Measurements from ENCODE around the gene LORICRIN. TPM values are rescaled to one million over a fixed set of nuclear protein-coding genes. Genes with fewer than 3 reads are reported as not detected.

LORICRIN gene
- not detected in 2 replicates for total RNA-seq

DNA sequence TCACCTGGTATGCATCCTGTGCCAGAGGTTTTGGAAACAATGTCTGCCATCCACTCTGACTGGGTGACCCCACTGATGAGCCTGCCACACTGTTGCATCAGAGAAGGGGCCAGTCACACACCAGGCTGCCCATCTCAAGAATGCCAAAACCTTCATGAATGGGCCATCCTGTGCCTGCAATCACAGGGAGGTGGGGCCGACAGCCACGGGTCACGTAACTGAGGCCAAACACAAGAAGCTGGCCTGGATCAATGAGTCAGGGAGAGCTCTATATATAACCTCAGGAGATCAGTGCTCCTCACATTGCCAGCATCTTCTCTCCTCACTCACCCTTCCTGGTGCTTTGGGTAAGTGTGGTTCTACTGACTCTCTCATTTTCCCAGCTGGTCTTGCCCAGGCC is at the start of gene LORICRIN:
Gene LORICRIN (plus strand): TSS at position 301 of the 400 bp plus-strand sequence. CDS start 1,263 bp downstream, outside the sequence.

GRCh38 chr1:153217212-153217611 is 42.3 kb upstream of the LORICRIN start, which contains the start of gene PRR9:
Gene PRR9, plus strand, starts transcription at chr1:153217584. Its CDS starts 561 bp downstream, at chr1:153218145.

Other genes with a start within 250 kb of the LORICRIN start
- not detected in 2 replicates for gene SPRR1B, start 228.5 kb upstream of the LORICRIN start, total RNA-seq
- gene SPRR2D, start 218.6 kb upstream of the LORICRIN start, total RNA-seq: not detected in 2 replicates
- gene SPRR2A, start 202.2 kb upstream of the LORICRIN start, total RNA-seq: not detected in 2 replicates
- not detected in 2 replicates for gene SPRR2B, start 188.1 kb upstream of the LORICRIN start, total RNA-seq
- gene SPRR2E, start 165.2 kb upstream of the LORICRIN start, total RNA-seq: not detected in 2 replicates
- gene SPRR2F, start 146.2 kb upstream of the LORICRIN start, total RNA-seq: not detected in 2 replicates
- gene SPRR2G, start 108.8 kb upstream of the LORICRIN start, total RNA-seq: not detected in 2 replicates
- not detected in 2 replicates for gene LELP1, start 56.3 kb upstream of the LORICRIN start, total RNA-seq
- gene PRR9, start 42.1 kb upstream of the LORICRIN start, total RNA-seq: 6.4 TPM in 1 of 2 replicates, not detected in the other
- gene PGLYRP3, start 53.3 kb downstream of the LORICRIN start, total RNA-seq: not detected in 2 replicates
- not detected in 2 replicates for gene PGLYRP4, start 89.2 kb downstream of the LORICRIN start, total RNA-seq
- gene S100A9, start 98.2 kb downstream of the LORICRIN start, total RNA-seq: not detected in 2 replicates
- gene S100A12, start 115.9 kb downstream of the LORICRIN start, total RNA-seq: not detected in 2 replicates
- gene S100A8, start 131.4 kb downstream of the LORICRIN start, total RNA-seq: not detected in 2 replicates
- gene S100A7A, start 156.8 kb downstream of the LORICRIN start, total RNA-seq: not detected in 2 replicates
- not detected in 2 replicates for gene S100A7, start 201.0 kb downstream of the LORICRIN start, total RNA-seq

Data from placental epithelial cell (primary cell).